ENCODE results near the gene FERD3L. TPM values are rescaled to one million over a fixed set of nuclear protein-coding genes. Genes with fewer than 3 reads are reported as not detected.
A peak's percentile ranks its signal among the peaks of the same experiment; 100 is the strongest.

FERD3L gene
- total RNA-seq, 1 donor: not detected

DNA sequence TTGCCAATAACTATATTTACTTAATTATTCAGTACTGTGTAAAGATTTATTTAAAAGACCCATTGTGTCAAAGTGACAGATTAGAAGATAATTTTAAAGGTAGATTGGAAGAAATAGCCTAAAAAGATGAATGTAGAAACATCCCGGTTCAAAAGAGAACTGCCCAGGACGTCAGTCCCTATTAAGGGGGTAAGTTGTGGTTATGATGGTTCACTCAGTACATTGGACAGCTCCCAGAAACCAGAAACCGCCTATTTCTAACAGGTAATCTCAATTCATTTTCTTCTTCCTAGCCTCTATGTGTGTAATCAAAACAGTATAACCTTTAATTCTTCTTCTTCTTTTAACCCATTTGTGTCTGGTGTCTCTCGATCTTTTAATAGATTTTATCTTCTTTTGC lies 1.5 kb upstream of the FERD3L start:
- TF ChIP-seq, protein P1, sequence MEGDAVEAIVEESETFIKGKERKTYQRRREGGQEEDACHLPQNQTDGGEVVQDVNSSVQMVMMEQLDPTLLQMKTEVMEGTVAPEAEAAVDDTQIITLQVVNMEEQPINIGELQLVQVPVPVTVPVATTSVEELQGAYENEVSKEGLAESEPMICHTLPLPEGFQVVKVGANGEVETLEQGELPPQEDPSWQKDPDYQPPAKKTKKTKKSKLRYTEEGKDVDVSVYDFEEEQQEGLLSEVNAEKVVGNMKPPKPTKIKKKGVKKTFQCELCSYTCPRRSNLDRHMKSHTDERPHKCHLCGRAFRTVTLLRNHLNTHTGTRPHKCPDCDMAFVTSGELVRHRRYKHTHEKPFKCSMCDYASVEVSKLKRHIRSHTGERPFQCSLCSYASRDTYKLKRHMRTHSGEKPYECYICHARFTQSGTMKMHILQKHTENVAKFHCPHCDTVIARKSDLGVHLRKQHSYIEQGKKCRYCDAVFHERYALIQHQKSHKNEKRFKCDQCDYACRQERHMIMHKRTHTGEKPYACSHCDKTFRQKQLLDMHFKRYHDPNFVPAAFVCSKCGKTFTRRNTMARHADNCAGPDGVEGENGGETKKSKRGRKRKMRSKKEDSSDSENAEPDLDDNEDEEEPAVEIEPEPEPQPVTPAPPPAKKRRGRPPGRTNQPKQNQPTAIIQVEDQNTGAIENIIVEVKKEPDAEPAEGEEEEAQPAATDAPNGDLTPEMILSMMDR (IDR thresholded peaks at IDR 0.05; ENCODE audit: insufficient read depth, low read length): no peak
- DNase-seq (ENCODE audit: low read depth): peak; percentile 50
- H3K4me3 ChIP-seq (ENCODE audit: low read depth, low read length): no peak overlapping the region

DNA sequence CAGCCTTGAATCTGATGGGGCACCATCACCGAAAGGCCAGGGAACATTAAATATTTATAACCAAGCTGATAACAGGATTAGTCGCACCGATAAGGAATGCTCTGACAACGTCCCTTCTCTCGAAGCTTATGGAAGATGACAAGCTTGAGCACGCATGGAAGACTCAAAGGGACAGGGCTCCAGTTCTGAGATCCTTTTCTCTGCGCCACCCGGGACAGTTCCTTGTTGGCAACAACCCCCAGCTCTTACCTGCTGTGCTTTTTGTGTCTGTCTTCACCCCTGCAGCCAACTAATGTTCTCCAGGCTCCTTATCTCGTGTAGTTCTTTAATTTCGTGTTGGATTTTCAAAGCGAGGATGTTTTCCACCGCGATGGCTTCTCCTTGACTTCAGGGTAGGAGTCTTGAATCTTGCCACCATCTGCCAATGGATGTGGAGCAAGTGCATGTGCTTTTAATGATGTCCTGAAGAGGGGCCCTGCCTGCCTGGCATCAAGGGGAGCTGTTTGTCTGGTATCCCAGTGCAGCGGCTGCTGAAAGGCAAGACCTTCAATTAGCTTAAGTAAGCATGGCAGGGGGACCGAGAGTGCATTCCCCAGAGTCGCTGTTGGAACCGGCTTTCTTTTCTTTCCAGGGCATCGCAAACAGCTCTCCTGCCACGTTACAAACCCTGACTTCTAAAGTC lies 354 bp upstream of the FERD3L start:
- no peak for DNase-seq (ENCODE audit: low read depth)
- TF ChIP-seq, protein P1 (IDR thresholded peaks at IDR 0.05; ENCODE audit: insufficient read depth, low read length): no peak

DNA sequence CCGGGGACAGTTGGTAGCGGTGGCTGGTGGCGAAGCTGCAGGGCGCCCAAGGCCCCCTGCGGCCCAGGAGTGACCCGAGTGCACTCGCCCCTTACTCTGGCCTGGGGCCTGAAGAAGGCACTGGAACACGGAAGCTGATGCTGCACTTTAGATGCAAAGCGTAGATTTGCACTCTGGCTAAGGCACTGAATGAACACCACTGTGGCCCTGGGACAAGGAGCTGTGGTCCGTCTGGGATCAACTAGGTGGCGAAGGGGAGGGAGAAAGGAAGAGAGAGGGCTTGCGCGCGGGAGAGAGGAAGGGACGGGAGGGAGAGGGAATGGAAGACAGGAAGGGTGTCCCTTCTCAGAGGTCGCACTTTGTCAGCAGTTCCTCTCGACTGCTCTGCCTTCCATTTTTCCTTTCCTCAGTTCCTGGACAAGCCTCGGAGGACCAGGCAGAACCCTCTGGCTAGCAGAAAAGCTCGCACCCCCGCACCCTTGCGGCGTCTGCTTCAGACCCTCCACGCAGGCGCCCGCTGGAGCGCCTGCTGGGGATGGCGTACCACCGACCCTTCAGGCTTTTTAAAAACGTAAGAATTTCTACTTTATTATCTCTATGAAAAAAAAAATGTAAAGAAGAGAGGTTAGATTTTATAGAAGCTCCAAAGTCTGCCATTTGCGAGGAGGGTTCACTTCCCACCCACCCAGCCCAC lies 1.2 kb downstream of the FERD3L start:
- DNase-seq (ENCODE audit: low read depth): no peak
- TF ChIP-seq, protein P1 (IDR thresholded peaks at IDR 0.05; ENCODE audit: insufficient read depth, low read length): no peak
- H3K4me3 ChIP-seq (ENCODE audit: low read depth, low read length): peak overlapping the region; percentile 13

More for the DNA sequence above, 354 bp upstream of the FERD3L start:
- no peak overlapping the region for H3K4me3 ChIP-seq (ENCODE audit: low read depth, low read length)

DNA sequence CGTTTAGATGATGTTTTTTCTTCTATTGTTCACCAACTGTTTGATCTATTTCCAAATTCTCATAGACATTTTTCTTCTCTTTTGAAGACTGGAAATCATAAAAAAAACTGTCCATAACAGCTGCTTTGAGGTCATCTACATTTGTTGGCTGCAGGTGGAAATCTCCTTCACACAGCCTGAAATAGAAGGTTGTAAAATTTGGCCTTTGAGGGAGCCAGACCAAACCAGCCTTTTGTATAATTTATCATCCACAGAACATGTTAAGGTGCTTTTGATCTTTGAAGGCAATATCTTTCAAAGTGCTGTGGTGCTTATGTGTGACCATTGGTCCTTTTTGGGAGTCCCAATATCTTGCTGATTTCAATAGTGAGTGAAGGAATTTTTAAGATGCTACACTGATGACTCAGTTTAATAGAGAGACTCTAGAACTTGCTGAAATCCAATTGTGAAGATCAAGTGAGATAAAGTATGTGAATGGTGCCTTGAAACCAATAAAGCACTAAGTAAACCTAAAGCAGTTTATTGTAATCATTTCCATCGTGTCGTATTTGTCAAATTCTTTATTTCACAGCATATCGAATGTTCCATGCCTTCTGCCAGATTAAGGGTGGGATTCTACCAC lies 5.4 kb downstream of the FERD3L start:
- TF ChIP-seq, protein P1 (IDR thresholded peaks at IDR 0.05; ENCODE audit: insufficient read depth, low read length): no peak
- no peak overlapping the region for H3K4me3 ChIP-seq (ENCODE audit: low read depth, low read length)
- no peak for DNase-seq (ENCODE audit: low read depth)

DNA sequence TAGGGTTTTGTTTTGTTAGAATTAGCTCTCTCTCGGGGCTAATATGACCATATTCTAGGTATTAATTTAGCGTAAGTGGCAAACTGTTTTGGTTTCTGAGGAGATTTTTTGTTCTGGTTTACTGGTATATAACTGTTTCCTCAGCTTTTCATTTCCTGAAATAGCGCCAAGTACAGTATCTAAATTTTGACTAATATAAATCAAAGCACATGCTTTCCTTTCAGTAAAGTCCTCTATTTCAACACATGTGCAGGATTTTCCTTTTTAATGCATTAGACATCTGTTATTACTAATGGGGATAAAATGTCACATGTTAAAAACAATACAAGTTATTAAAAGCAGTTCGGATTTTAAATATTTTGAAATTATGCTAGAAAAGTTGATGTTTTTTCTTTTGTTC lies 11.3 kb downstream of the FERD3L start:
- TF ChIP-seq, protein P1 (IDR thresholded peaks at IDR 0.05; ENCODE audit: insufficient read depth, low read length): no peak
- DNase-seq (ENCODE audit: low read depth): peak; percentile 60
- H3K4me3 ChIP-seq (ENCODE audit: low read depth, low read length): no peak overlapping the region

DNA sequence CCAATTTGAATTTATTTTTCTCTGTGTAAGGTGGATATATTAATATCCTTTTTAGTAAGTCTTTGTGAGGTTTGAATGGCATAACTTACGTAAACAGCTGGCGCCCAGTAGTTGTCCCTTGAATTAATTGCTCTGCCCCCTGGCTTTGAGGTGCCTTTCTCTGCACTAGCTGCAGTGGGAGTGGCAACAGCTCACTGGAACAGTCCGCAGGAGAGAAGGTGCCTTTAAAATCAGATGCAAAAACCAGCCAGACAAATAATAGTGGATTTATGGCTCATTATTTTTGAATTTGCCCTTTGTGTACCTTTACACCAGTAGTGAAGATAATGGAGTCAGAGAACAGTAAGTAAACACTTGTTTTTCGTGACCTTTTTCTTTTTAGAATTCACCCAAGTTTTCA lies 11.8 kb downstream of the FERD3L start:
- TF ChIP-seq, protein P1 (IDR thresholded peaks at IDR 0.05; ENCODE audit: insufficient read depth, low read length): no peak
- no peak overlapping the region for H3K4me3 ChIP-seq (ENCODE audit: low read depth, low read length)
- no peak for DNase-seq (ENCODE audit: low read depth)
